Endothelial cell of umbilical vein (primary cell): Measurements from ENCODE around the gene RIMS3. TPM values are rescaled to one million over a fixed set of nuclear protein-coding genes. Genes with fewer than 3 reads are reported as not detected.

Experiments
- BruUV-seq: library from RNA; stranded (reverse); fragments of 400-500 nt; replicated peaks from 2 replicates; lab custom pipeline; 2021; lab: Mats Ljungman, UMichigan
- CTCF ChIA-PET: fragments of 300-600, 350-600 bp; sonication (Branson Sonifier 250); formaldehyde crosslinking; loops from one replicate; lab custom pipeline; 2021; ENCODE audit warnings: antibody characterized with exemption, inconsistent platforms; lab: Charles Lee
- POLR2A ChIA-PET: fragments of 300-600, 350-600 bp; sonication (Branson Sonifier 250); formaldehyde crosslinking; loops from one replicate; lab custom pipeline; 2021; ENCODE audit warnings: antibody characterized with exemption, inconsistent platforms; lab: Charles Lee
- DNase-seq: peaks from one replicate; pipeline ENCODE4 v3.0.0-alpha.2; 2011; ENCODE audit warnings: low read depth, low spot score
- FAIRE-seq: peaks from 2 replicates; lab custom pipeline; 2011; peaks lifted over from hg19 to GRCh38; lab: Jason Lieb, UNC
- H2AFZ ChIP-seq: 2 replicates; pipeline ENCODE4 v1.6.0; 2012; ENCODE audit warnings: low read depth, low read length, control low read depth, inconsistent platforms
- H3K27ac ChIP-seq: 2 replicates; pipeline ENCODE4 v1.5.1; 2011; ENCODE audit warnings: low read depth, mild to moderate bottlenecking, control low read depth, low read length, moderate library complexity; ENCODE audit not compliant: insufficient read depth
- H3K27me3 ChIP-seq, 2 experiments: 2 replicates each; pipeline versions ENCODE4 v1.6.0 to v1.6.1; 2011; ENCODE audit warnings: low read length in 2 of 2, mixed read lengths in 1 of 2; ENCODE audit not compliant: control insufficient read depth in 2 of 2, insufficient read depth in 2 of 2
- H3K36me3 ChIP-seq, 2 experiments: 2 replicates in 1 of 2; 3 replicates in 1 of 2; pipeline ENCODE4 v1.5.1; 2011; ENCODE audit warnings: low read length in 2 of 2, mild to moderate bottlenecking in 1 of 2, moderate library complexity in 1 of 2; ENCODE audit not compliant: control insufficient read depth in 2 of 2, insufficient read depth in 2 of 2; ENCODE audit errors: extremely low read depth in 1 of 2
- H3K4me1 ChIP-seq: 3 replicates; pipeline ENCODE4 v1.5.1; 2011; ENCODE audit warnings: mild to moderate bottlenecking, low read length; ENCODE audit not compliant: control insufficient read depth, insufficient read depth; ENCODE audit errors: extremely low read depth
- H3K4me2 ChIP-seq: 2 replicates; pipeline ENCODE4 v1.6.1; 2011; ENCODE audit warnings: low read length, control low read depth, mixed read lengths; ENCODE audit not compliant: insufficient read depth
- H3K4me3 ChIP-seq, 3 experiments: fragments of 200-600 bp in 1 of 3; sonication (generic), shearing (Covaris generic) in 1 of 3; replicated peaks in 1 of 3; 2 replicates each; pipeline ENCODE4 v1.5.1; 2011 to 2016; ENCODE audit warnings: control low read depth in 3 of 3, low read length in 3 of 3, mild to moderate bottlenecking in 2 of 3, inconsistent platforms in 1 of 3, low read depth in 1 of 3, moderate library complexity in 1 of 3; ENCODE audit not compliant: insufficient read depth in 1 of 3
- H3K79me2 ChIP-seq: 2 replicates; pipeline ENCODE4 v1.6.0; 2012; ENCODE audit warnings: low read length, inconsistent platforms; ENCODE audit not compliant: control insufficient read depth, insufficient read depth
- H3K9ac ChIP-seq: replicated peaks from 2 replicates; pipeline ENCODE3; 2011; ENCODE audit warnings: low read length, control low read depth; ENCODE audit not compliant: insufficient read depth; ENCODE audit errors: extremely low read depth
- H3K9me1 ChIP-seq: replicated peaks from 3 replicates; pipeline ENCODE4 v1.6.0; 2011; ENCODE audit warnings: mild to moderate bottlenecking, low read length; ENCODE audit not compliant: control insufficient read depth, insufficient read depth; ENCODE audit errors: extremely low read depth
- H3K9me3 ChIP-seq: replicated peaks from 2 replicates; pipeline ENCODE4 v1.5.1; 2012; ENCODE audit warnings: low read length, inconsistent platforms; ENCODE audit not compliant: control insufficient read depth, insufficient read depth
- H4K20me1 ChIP-seq: replicated peaks from 2 replicates; pipeline ENCODE3; 2011; ENCODE audit warnings: mild to moderate bottlenecking, low read length; ENCODE audit not compliant: control insufficient read depth, insufficient read depth; ENCODE audit errors: extremely low read depth
- CTCF ChIP-seq, 2 donors: IDR thresholded peaks; 1 replicate in 1 of 2; 2 replicates in 1 of 2; pipeline ENCODE4 v1.5.1; 2011; ENCODE audit warnings: low read length in 2 of 2, mild to moderate bottlenecking in 2 of 2, moderate library complexity in 2 of 2, control low read depth in 1 of 2, inconsistent platforms in 1 of 2, low read depth in 1 of 2; ENCODE audit not compliant: insufficient read depth in 1 of 2; ENCODE audit errors: extremely low read depth in 1 of 2
- EZH2 ChIP-seq: IDR thresholded peaks from 2 replicates; pipeline ENCODE4 v1.6.1; 2012; ENCODE audit warnings: borderline replicate concordance, low read depth, mild to moderate bottlenecking, moderate library complexity, low read length, inconsistent platforms; ENCODE audit not compliant: severe bottlenecking
- FOS ChIP-seq: IDR thresholded peaks from 2 replicates; pipeline ENCODE4 v1.6.1; 2011; ENCODE audit warnings: mild to moderate bottlenecking, low read length, moderate library complexity, borderline replicate concordance; ENCODE audit not compliant: insufficient read depth
- GATA2 ChIP-seq: IDR thresholded peaks from 2 replicates; pipeline ENCODE4 v1.7.0; 2011; ENCODE audit warnings: low read depth, mild to moderate bottlenecking, moderate library complexity, mixed read lengths, low read length; ENCODE audit not compliant: insufficient read length, insufficient read depth
- MAX ChIP-seq: IDR thresholded peaks from 2 replicates; pipeline ENCODE4 v1.6.1; 2011; ENCODE audit not compliant: insufficient read depth, insufficient read length
- MYC ChIP-seq: IDR thresholded peaks from one replicate; pipeline ENCODE4 v1.6.1; 2011; ENCODE audit warnings: mild to moderate bottlenecking, low read depth, low read length
- dilution Hi-C: fragments of 300-500 bp; cut with MboI; formaldehyde crosslinking; loops from one replicate; pipeline ENCODE4 v1.15.0; 2019; ENCODE audit warnings: low sequenced_read_pairs; ENCODE audit not compliant: extremely low pct_ligation_motif_present
- intact Hi-C: fragments of 100-400 bp; cut with micrococcal nuclease; formaldehyde crosslinking; loops from one replicate; pipeline ENCODE4 v1.10.0; 2022
- polyA plus RNA-seq, 4 experiments: library from polyadenylated mRNA; depleted of rRNA in 3 of 4; stranded (reverse) in 3 of 4; unstranded in 1 of 4; fragments of >200 nt; gene quantifications; 2 replicates each; pipeline versions ENCODE4 v1.2.1 to v1.2.3, GENCODE V29; 2011 to 2012; ENCODE audit warnings: missing spikeins in 1 of 4
- total RNA-seq: library from RNA; stranded (reverse); gene quantifications from 2 replicates; pipeline ENCODE4 v1.2.3, GENCODE V29; 2021

RIMS3 gene
- total and polyA plus RNA-seq, 2 donors (not counting 3 experiments of a cell fraction or from before 2014, with no cell fraction given): 0.14 to 0.15 TPM

DNA sequence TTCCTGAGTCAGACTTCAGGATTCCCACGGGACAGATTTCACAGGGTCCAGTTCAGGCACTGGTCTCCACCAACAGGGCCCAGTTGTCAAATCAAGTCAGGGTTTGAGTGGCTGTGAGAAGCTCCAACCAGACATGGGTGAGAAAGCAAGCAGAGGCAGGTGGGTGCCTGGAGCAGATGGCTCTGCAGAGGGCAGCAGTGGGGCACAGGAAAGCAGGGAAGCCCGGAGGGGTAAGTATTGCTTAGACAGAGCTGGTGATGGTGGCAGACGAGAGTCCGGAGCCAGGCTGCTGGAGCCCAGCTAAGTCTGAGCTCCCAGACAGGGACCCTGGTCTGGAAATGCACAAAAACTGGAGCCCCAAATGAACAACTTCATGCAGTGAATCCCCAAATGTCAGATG, 40.4 kb downstream of the RIMS3 start:
- intact Hi-C loops: no loop called here
- no peak for FAIRE-seq
- ChIA-PET POLR2A (no interaction called here), CTCF (interaction anchor here (0.7 to 1.3 kb wide), 7 partner anchors 11 to 481 kb away, joined by 3 to 4 read pairs (median 3); no protein-coding TSS in a partner anchor)
- H3K79me2 ChIP-seq: no peaks in the 10 kb centered on the region
- H2AFZ ChIP-seq: no peak overlapping the region
- H3K4me3 ChIP-seq: no peak overlapping the region
- TF ChIP-seq EZH2: no peak
- TF ChIP-seq FOS: no peak
- no peak for TF ChIP-seq GATA2
- TF ChIP-seq CTCF (IDR thresholded peaks at IDR 0.05; ENCODE audit: extremely low read depth in 1 of 2, insufficient read depth in 1 of 2, low read depth in 1 of 2, low read length in 2 of 2): peak in 1 of 2 donors; percentile 25
- no peak for TF ChIP-seq MYC
- no peak for TF ChIP-seq MAX
- no peaks in the 10 kb centered on the region for H3K9me3 ChIP-seq
- dilution Hi-C loops: no loop called here
- no peaks in the 10 kb centered on the region for H4K20me1 ChIP-seq
- H3K27me3 ChIP-seq: peaks cover 10 to 19% of the 10 kb centered on the region in 2 experiments
- H3K9me1 ChIP-seq: no peaks in the 10 kb centered on the region
- no peaks in the 10 kb centered on the region for H3K36me3 ChIP-seq
- DNase-seq: no peak
- BruUV-seq: no TSS peak
- H3K9ac ChIP-seq: no peak overlapping the region
- H3K27ac ChIP-seq: no peak overlapping the region
- no peaks in the 10 kb centered on the region for H3K4me1 ChIP-seq
- no peak overlapping the region for H3K4me2 ChIP-seq
